Measurements from ENCODE around the gene PRKCA. TPM values are rescaled to one million over a fixed set of nuclear protein-coding genes. Genes with fewer than 3 reads are reported as not detected.

Gene PRKCA
- total RNA-seq, 2 donors from 2014 or later, result 84.9 to 93.9 TPM

GRCh38 chr17:66524877-66525276 is 222.5 kb downstream of the PRKCA start:
- peaks cover 18% of the 10 kb centered on the region for H3K4me1 Mint-ChIP-seq
- H3K27ac Mint-ChIP-seq, result no peak overlapping the region
- H3K9me3 ChIP-seq (ENCODE audit: control insufficient read depth, low read length, poor library complexity, severe bottlenecking), result no peaks in the 10 kb centered on the region
- ATAC-seq, result no peak
- H3K36me3 Mint-ChIP-seq (ENCODE audit: low read depth), result peaks cover 3% of the 10 kb centered on the region
- H3K27me3 Mint-ChIP-seq, result no peaks in the 10 kb centered on the region
- DNase-seq, result no peak
- no peak overlapping the region for H3K4me3 Mint-ChIP-seq

- peaks cover 18% of the 10 kb centered on the region for H3K4me1 Mint-ChIP-seq
- ATAC-seq (no peak), DNase-seq (no peak)
- H3K27ac Mint-ChIP-seq, result no peak overlapping the region
- H3K36me3 Mint-ChIP-seq (ENCODE audit: low read depth), result peaks cover 3% of the 10 kb centered on the region
- H3K9me3 ChIP-seq (ENCODE audit: control insufficient read depth, low read length, poor library complexity, severe bottlenecking), result no peaks in the 10 kb centered on the region
- H3K27me3 Mint-ChIP-seq, result no peaks in the 10 kb centered on the region
- H3K4me3 Mint-ChIP-seq, result no peak overlapping the region
These were observed 222.9 kb downstream of the PRKCA start for GRCh38 chr17:66525338-66525737.

GRCh38 chr17:66526827-66527226 is 224.4 kb downstream of the PRKCA start:
- peaks cover 3% of the 10 kb centered on the region for H3K36me3 Mint-ChIP-seq (ENCODE audit: low read depth)
- peaks cover 21% of the 10 kb centered on the region for H3K4me1 Mint-ChIP-seq

GRCh38 chr17:66527335-66527734 is 224.9 kb downstream of the PRKCA start:
- H3K36me3 Mint-ChIP-seq (ENCODE audit: low read depth), result peaks cover under 1% of the 10 kb centered on the region
- no peak overlapping the region for H3K4me3 Mint-ChIP-seq
- H3K27me3 Mint-ChIP-seq, result no peaks in the 10 kb centered on the region
- peaks cover 16% of the 10 kb centered on the region for H3K4me1 Mint-ChIP-seq
- no peak for ATAC-seq
- peak overlapping the region; percentile 27 for H3K27ac Mint-ChIP-seq
- no peaks in the 10 kb centered on the region for H3K9me3 ChIP-seq (ENCODE audit: control insufficient read depth, low read length, poor library complexity, severe bottlenecking)
- no peak for DNase-seq

More at GRCh38 chr17:66526827-66527226, 224.4 kb downstream of the PRKCA start:
- H3K9me3 ChIP-seq (ENCODE audit: control insufficient read depth, low read length, poor library complexity, severe bottlenecking), result no peaks in the 10 kb centered on the region
- Mint-ChIP-seq H3K4me3 (no peak overlapping the region), H3K27ac (no peak overlapping the region), H3K27me3 (no peaks in the 10 kb centered on the region)
- DNase-seq, result no peak
- no peak for ATAC-seq

- no peaks in the 10 kb centered on the region for H3K9me3 ChIP-seq (ENCODE audit: control insufficient read depth, low read length, poor library complexity, severe bottlenecking)
- ATAC-seq (no peak), DNase-seq (no peak)
- Mint-ChIP-seq H3K4me1 (peaks cover 27% of the 10 kb centered on the region), H3K36me3 (ENCODE audit: low read depth) (peaks cover 2% of the 10 kb centered on the region), H3K4me3 (no peak overlapping the region), H3K27me3 (no peaks in the 10 kb centered on the region), H3K27ac (no peak overlapping the region)
These were observed 229.5 kb downstream of the PRKCA start for GRCh38 chr17:66531851-66532295.

GRCh38 chr17:66533572-66533971 is 231.2 kb downstream of the PRKCA start:
- H3K36me3 Mint-ChIP-seq (ENCODE audit: low read depth), result peaks cover 2% of the 10 kb centered on the region

GRCh38 chr17:66533986-66534385 is 231.6 kb downstream of the PRKCA start:
- Mint-ChIP-seq H3K4me3 (no peak overlapping the region), H3K27ac (peak overlapping the region; percentile 34), H3K36me3 (ENCODE audit: low read depth) (peaks cover 2% of the 10 kb centered on the region), H3K27me3 (no peaks in the 10 kb centered on the region), H3K4me1 (peaks cover 28% of the 10 kb centered on the region)
- ATAC-seq (no peak), DNase-seq (no peak)
- no peaks in the 10 kb centered on the region for H3K9me3 ChIP-seq (ENCODE audit: control insufficient read depth, low read length, poor library complexity, severe bottlenecking)

More at GRCh38 chr17:66533572-66533971, 231.2 kb downstream of the PRKCA start:
- ATAC-seq (no peak), DNase-seq (no peak)
- Mint-ChIP-seq H3K4me1 (peaks cover 28% of the 10 kb centered on the region), H3K27me3 (no peaks in the 10 kb centered on the region), H3K4me3 (no peak overlapping the region), H3K27ac (no peak overlapping the region)
- H3K9me3 ChIP-seq (ENCODE audit: control insufficient read depth, low read length, poor library complexity, severe bottlenecking), result no peaks in the 10 kb centered on the region

- peaks cover 2% of the 10 kb centered on the region for H3K36me3 Mint-ChIP-seq (ENCODE audit: low read depth)
- ATAC-seq (no peak), DNase-seq (no peak)
- peaks cover 30% of the 10 kb centered on the region for H3K4me1 Mint-ChIP-seq
- no peak overlapping the region for H3K4me3 Mint-ChIP-seq
- peak overlapping the region; percentile 54 for H3K27ac Mint-ChIP-seq
- H3K9me3 ChIP-seq (ENCODE audit: control insufficient read depth, low read length, poor library complexity, severe bottlenecking), result no peaks in the 10 kb centered on the region
- no peaks in the 10 kb centered on the region for H3K27me3 Mint-ChIP-seq
These were observed 233.2 kb downstream of the PRKCA start for GRCh38 chr17:66535611-66536010.

GRCh38 chr17:66537502-66537901 is 235.1 kb downstream of the PRKCA start:
- DNase-seq (no peak), ATAC-seq (no peak)
- no peaks in the 10 kb centered on the region for H3K9me3 ChIP-seq (ENCODE audit: control insufficient read depth, low read length, poor library complexity, severe bottlenecking)
- peaks cover 44% of the 10 kb centered on the region for H3K4me1 Mint-ChIP-seq
- no peak overlapping the region for H3K4me3 Mint-ChIP-seq
- H3K27me3 Mint-ChIP-seq, result no peaks in the 10 kb centered on the region
- peak overlapping the region; percentile 77 for H3K27ac Mint-ChIP-seq
- peaks cover 2% of the 10 kb centered on the region for H3K36me3 Mint-ChIP-seq (ENCODE audit: low read depth)

GRCh38 chr17:66538776-66539175 is 236.4 kb downstream of the PRKCA start:
- ATAC-seq (no peak), DNase-seq (no peak)
- Mint-ChIP-seq H3K4me3 (no peak overlapping the region), H3K27ac (peak overlapping the region; percentile 77), H3K27me3 (no peaks in the 10 kb centered on the region), H3K36me3 (ENCODE audit: low read depth) (peaks cover 2% of the 10 kb centered on the region), H3K4me1 (peaks cover 51% of the 10 kb centered on the region)
- H3K9me3 ChIP-seq (ENCODE audit: control insufficient read depth, low read length, poor library complexity, severe bottlenecking), result no peaks in the 10 kb centered on the region

GRCh38 chr17:66540131-66540781 is 237.8 kb downstream of the PRKCA start:
- Mint-ChIP-seq H3K4me1 (peaks cover 42% of the 10 kb centered on the region), H3K4me3 (no peak overlapping the region), H3K36me3 (ENCODE audit: low read depth) (peaks cover 2% of the 10 kb centered on the region), H3K27me3 (no peaks in the 10 kb centered on the region), H3K27ac (no peak overlapping the region)
- no peaks in the 10 kb centered on the region for H3K9me3 ChIP-seq (ENCODE audit: control insufficient read depth, low read length, poor library complexity, severe bottlenecking)
- DNase-seq (no peak), ATAC-seq (no peak)

GRCh38 chr17:66541461-66542128 is 239.2 kb downstream of the PRKCA start:
- Mint-ChIP-seq H3K4me3 (no peak overlapping the region), H3K27me3 (no peaks in the 10 kb centered on the region), H3K4me1 (peaks cover 35% of the 10 kb centered on the region), H3K36me3 (ENCODE audit: low read depth) (no peaks in the 10 kb centered on the region), H3K27ac (peak overlapping the region; percentile 90)
- no peaks in the 10 kb centered on the region for H3K9me3 ChIP-seq (ENCODE audit: control insufficient read depth, low read length, poor library complexity, severe bottlenecking)
- no peak for DNase-seq
- peak; percentile 23 for ATAC-seq

GRCh38 chr17:66542129-66542966 is 239.9 kb downstream of the PRKCA start:
- Mint-ChIP-seq H3K27me3 (no peaks in the 10 kb centered on the region), H3K36me3 (ENCODE audit: low read depth) (no peaks in the 10 kb centered on the region), H3K27ac (peak overlapping the region; percentile 90), H3K4me1 (peaks cover 43% of the 10 kb centered on the region), H3K4me3 (peak overlapping the region; percentile 79)
- peak; percentile 81 for ATAC-seq
- no peak for DNase-seq
- no peaks in the 10 kb centered on the region for H3K9me3 ChIP-seq (ENCODE audit: control insufficient read depth, low read length, poor library complexity, severe bottlenecking)

All from T-helper 17 cell (primary cell).